HepG2 (cell line): ENCODE measurements around the gene SIK3. TPM values are rescaled to one million over a fixed set of nuclear protein-coding genes. Genes with fewer than 3 reads are reported as not detected.
A peak's percentile ranks its signal among the peaks of the same experiment; 100 is the strongest.

Experiments
- CEBPB ChIP-seq: IDR thresholded peaks from 2 replicates; pipeline ENCODE4 v1.6.1; 2011; ENCODE audit warnings: low read depth, low read length, improper control_type of control experiment, borderline replicate concordance
- DMAP1 ChIP-seq: IDR thresholded peaks from 2 replicates; pipeline ENCODE4 v1.6.1; 2016
- HOMEZ ChIP-seq: IDR thresholded peaks from 2 replicates; pipeline ENCODE4 v1.6.1; 2016; ENCODE audit warnings: low read depth
- HOXA9 ChIP-seq: sonication (generic); formaldehyde crosslinking; IDR thresholded peaks from 2 replicates; pipeline ENCODE4 v1.8.1; 2022; ENCODE audit warnings: missing genetic modification reagents, mild to moderate bottlenecking, moderate library complexity, borderline replicate concordance
- MED8 ChIP-seq: sonication (generic); formaldehyde crosslinking; IDR thresholded peaks from 2 replicates; pipeline ENCODE4 v1.8.1; 2023; ENCODE audit warnings: mild to moderate bottlenecking, missing genetic modification reagents; ENCODE audit not compliant: insufficient replicate concordance
- MYNN ChIP-seq: sonication (generic); formaldehyde crosslinking; IDR thresholded peaks from 2 replicates; pipeline ENCODE4 v1.4.0; 2020; ENCODE audit warnings: mild to moderate bottlenecking, low read depth, missing genetic modification reagents
- PAWR ChIP-seq: sonication (generic); formaldehyde crosslinking; IDR thresholded peaks from 2 replicates; pipeline ENCODE4 v1.4.0; 2020; ENCODE audit warnings: missing genetic modification reagents, mild to moderate bottlenecking, borderline replicate concordance
- PHB2 ChIP-seq: fragments of 450-650 bp; IDR thresholded peaks from 2 replicates; pipeline ENCODE4 v1.6.1; 2018; ENCODE audit not compliant: partially characterized antibody
- RFX3 ChIP-seq: IDR thresholded peaks from 2 replicates; pipeline ENCODE4 v1.6.1; 2016; ENCODE audit warnings: missing biosample characterization, missing genetic modification reagents
- SIN3B ChIP-seq: fragments of 150-350 bp; IDR thresholded peaks from 2 replicates; pipeline ENCODE4 v1.6.1; 2014; ENCODE audit warnings: low read length
- SNAPC5 ChIP-seq: sonication (generic); formaldehyde crosslinking; IDR thresholded peaks from 2 replicates; pipeline ENCODE4 v1.8.1; 2023; ENCODE audit warnings: mild to moderate bottlenecking, missing genetic modification reagents, borderline replicate concordance
- STAT5B ChIP-seq: sonication (generic); formaldehyde crosslinking; IDR thresholded peaks from 2 replicates; pipeline ENCODE4 v1.4.0; 2020; ENCODE audit warnings: missing genetic modification reagents
- TAF1 ChIP-seq: sonication (generic); formaldehyde crosslinking; IDR thresholded peaks from 2 replicates; pipeline ENCODE4 v1.4.0; 2020; ENCODE audit warnings: missing genetic modification reagents
- TBL1XR1 ChIP-seq: fragments of 150-350 bp; IDR thresholded peaks from 2 replicates; pipeline ENCODE4 v1.6.1; 2014; ENCODE audit warnings: borderline replicate concordance, low read length; ENCODE audit not compliant: partially characterized antibody
- TCF7 ChIP-seq: sonication (generic); IDR thresholded peaks from 2 replicates; pipeline ENCODE4 v1.6.1; 2016; ENCODE audit warnings: antibody characterized with exemption, low read depth
- TSC22D2 ChIP-seq: sonication (generic); formaldehyde crosslinking; IDR thresholded peaks from 2 replicates; pipeline ENCODE4 v1.5.1; 2020; ENCODE audit warnings: missing genetic modification reagents, mild to moderate bottlenecking, borderline replicate concordance
- ZFP90 ChIP-seq: sonication (generic); formaldehyde crosslinking; IDR thresholded peaks from 2 replicates; pipeline ENCODE4 v1.8.0; 2022; ENCODE audit warnings: missing genetic modification reagents, mild to moderate bottlenecking, inconsistent platforms, borderline replicate concordance
- ZKSCAN5 ChIP-seq: sonication (generic); formaldehyde crosslinking; IDR thresholded peaks from 2 replicates; pipeline ENCODE4 v1.5.1; 2020; ENCODE audit warnings: mild to moderate bottlenecking, missing genetic modification reagents
- ZMAT3 ChIP-seq: sonication (generic); formaldehyde crosslinking; conservative IDR thresholded peaks from 2 replicates; pipeline ENCODE4 v1.7.0; 2021; ENCODE audit warnings: missing genetic modification reagents
- ZNF343 ChIP-seq: sonication (generic); formaldehyde crosslinking; IDR thresholded peaks from 2 replicates; pipeline ENCODE4 v1.4.0; 2020; ENCODE audit warnings: mild to moderate bottlenecking, missing genetic modification reagents
- ZNF367 ChIP-seq: sonication (generic); formaldehyde crosslinking; IDR thresholded peaks from 2 replicates; pipeline ENCODE4 v1.4.0; 2020; ENCODE audit warnings: missing genetic modification reagents, borderline replicate concordance
- ZNF383 ChIP-seq: sonication (generic); formaldehyde crosslinking; IDR thresholded peaks from 2 replicates; pipeline ENCODE4 v1.4.0; 2020; ENCODE audit warnings: missing genetic modification reagents, mild to moderate bottlenecking, borderline replicate concordance
- ZNF484 ChIP-seq: sonication (generic); formaldehyde crosslinking; IDR thresholded peaks from 2 replicates; pipeline ENCODE4 v1.5.1; 2020; ENCODE audit warnings: mild to moderate bottlenecking, low read depth, missing genetic modification reagents, borderline replicate concordance
- ZNF720 ChIP-seq: sonication (generic); formaldehyde crosslinking; IDR thresholded peaks from 2 replicates; pipeline ENCODE4 v1.4.0; 2020; ENCODE audit warnings: missing genetic modification reagents
- ZNF749 ChIP-seq: sonication (generic); formaldehyde crosslinking; IDR thresholded peaks from 2 replicates; pipeline ENCODE4 v1.8.0; 2022; ENCODE audit warnings: mild to moderate bottlenecking, missing genetic modification reagents, moderate library complexity, borderline replicate concordance
- polyA plus RNA-seq, 8 experiments: library from polyadenylated mRNA; depleted of rRNA in 3 of 8; stranded (reverse) in 7 of 8; unstranded in 1 of 8; fragments of >200 nt; fragmentation: Illumina TruSeq in 4 of 8; extraction: Trizol in 4 of 8; gene quantifications; 2 replicates each; pipeline versions ENCODE4 v1.2.1 to v1.2.3, GENCODE V29; 2011 to 2016; ENCODE audit warnings: low read depth in 4 of 8, missing spikeins in 1 of 8, mixed read lengths in 1 of 8; ENCODE audit not compliant: insufficient read depth in 1 of 8
- total RNA-seq, 5 experiments: library from RNA; depleted of rRNA; stranded (reverse); fragments of >200 nt; fragmentation: Illumina TruSeq; extraction: Trizol; gene quantifications; 2 replicates each; pipeline ENCODE4 v1.2.3, GENCODE V29; 2016; ENCODE audit warnings: low read depth in 1 of 5
- TF ChIP-seq, protein P1 (sequence below): IDR thresholded peaks from 2 replicates; pipeline ENCODE4 v1.6.1; 2016; ENCODE audit warnings: missing compliant biosample characterization, missing genetic modification reagents, borderline replicate concordance
- TF ChIP-seq, protein P2 (sequence below): sonication (generic); formaldehyde crosslinking; conservative IDR thresholded peaks from 2 replicates; pipeline ENCODE4 v1.4.0; 2020; ENCODE audit warnings: missing genetic modification reagents

The SIK3 gene
- total and polyA plus RNA-seq, 2 of the 13 experiments (the other 11 are each of a cell fraction or from before 2014, with no cell fraction given), result 5.7 to 9.8 TPM

DNA sequence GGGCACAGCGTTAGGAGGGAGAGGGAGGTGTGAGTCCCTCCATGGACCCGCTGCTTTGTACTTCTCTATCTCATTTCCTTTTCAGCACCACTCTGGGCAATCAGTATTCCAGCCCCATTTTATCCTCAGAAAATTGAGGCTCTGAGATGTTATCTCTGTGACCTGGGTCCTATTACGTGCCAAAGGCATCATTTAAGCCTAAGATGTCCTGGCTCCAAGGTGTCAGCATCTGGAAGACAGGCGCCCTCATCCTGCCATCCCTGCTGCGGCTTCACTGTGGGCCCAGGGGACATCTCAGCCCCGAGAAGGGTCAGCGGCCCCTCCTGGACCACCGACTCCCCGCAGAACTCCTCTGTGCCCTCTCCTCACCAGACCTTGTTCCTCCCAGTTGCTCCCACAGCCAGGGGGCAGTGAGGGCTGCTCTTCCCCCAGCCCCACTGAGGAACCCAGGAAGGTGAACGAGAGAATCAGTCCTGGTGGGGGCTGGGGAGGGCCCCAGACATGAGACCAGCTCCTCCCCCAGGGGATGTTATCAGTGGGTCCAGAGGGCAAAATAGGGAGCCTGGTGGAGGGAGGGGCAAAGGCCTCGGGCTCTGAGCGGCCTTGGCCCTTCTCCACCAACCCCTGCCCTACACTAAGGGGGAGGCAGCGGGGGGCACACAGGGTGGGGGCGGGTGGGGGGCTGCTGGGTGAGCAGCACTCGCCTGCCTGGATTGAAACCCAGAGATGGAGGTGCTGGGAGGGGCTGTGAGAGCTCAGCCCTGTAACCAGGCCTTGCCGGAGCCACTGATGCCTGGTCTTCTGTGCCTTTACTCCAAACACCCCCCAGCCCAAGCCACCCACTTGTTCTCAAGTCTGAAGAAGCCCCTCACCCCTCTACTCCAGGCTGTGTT lies 269.4 kb downstream of the SIK3 start (continued):
- TF ChIP-seq ZNF383 (CRISPR knock-in tag) (0 out of 2 replicates have a peak, but pooled peaks have one; percentile 3), CEBPB (no peak), ZMAT3 (CRISPR knock-in tag) (peak; percentile 83; the same call in 1 of the 2 replicates), ZKSCAN5 (CRISPR knock-in tag) (no peak), STAT5B (CRISPR knock-in tag) (no peak), ZNF367 (CRISPR knock-in tag) (no peak), PHB2 (no peak), RFX3 (no peak), ZNF343 (CRISPR knock-in tag) (peak; percentile 51; the same call in 1 of the 2 replicates), TBL1XR1 (peak; percentile 65), ZNF720 (CRISPR knock-in tag) (no peak), SIN3B (no peak), MYNN (CRISPR knock-in tag) (no peak), MED8 (CRISPR knock-in tag) (peak; percentile 87), ZNF749 (no peak), TSC22D2 (0 out of 2 replicates have a peak, but pooled peaks have one; percentile 18), DMAP1 (peak; percentile 77), TAF1 (peak; percentile 15; the same call in 1 of the 2 replicates), TCF7 (peak; percentile 42; the same call in 1 of the 2 replicates), HOXA9 (CRISPR knock-in tag) (no peak), ZNF484 (CRISPR knock-in tag) (no peak), ZFP90 (CRISPR knock-in tag) (peak; percentile 32), PAWR (CRISPR knock-in tag) (no peak), HOMEZ (CRISPR knock-in tag) (no peak; the same call in 1 of the 2 replicates), SNAPC5 (CRISPR knock-in tag) (no peak; the same call in 1 of the 2 replicates)
- TF ChIP-seq, protein P1, sequence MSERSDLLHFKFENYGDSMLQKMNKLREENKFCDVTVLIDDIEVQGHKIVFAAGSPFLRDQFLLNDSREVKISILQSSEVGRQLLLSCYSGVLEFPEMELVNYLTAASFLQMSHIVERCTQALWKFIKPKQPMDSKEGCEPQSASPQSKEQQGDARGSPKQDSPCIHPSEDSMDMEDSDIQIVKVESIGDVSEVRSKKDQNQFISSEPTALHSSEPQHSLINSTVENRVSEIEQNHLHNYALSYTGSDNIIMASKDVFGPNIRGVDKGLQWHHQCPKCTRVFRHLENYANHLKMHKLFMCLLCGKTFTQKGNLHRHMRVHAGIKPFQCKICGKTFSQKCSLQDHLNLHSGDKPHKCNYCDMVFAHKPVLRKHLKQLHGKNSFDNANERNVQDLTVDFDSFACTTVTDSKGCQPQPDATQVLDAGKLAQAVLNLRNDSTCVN (CRISPR knock-in tag), result 0 out of 2 replicates have a peak, but pooled peaks have one; percentile 33
- TF ChIP-seq, protein P2, sequence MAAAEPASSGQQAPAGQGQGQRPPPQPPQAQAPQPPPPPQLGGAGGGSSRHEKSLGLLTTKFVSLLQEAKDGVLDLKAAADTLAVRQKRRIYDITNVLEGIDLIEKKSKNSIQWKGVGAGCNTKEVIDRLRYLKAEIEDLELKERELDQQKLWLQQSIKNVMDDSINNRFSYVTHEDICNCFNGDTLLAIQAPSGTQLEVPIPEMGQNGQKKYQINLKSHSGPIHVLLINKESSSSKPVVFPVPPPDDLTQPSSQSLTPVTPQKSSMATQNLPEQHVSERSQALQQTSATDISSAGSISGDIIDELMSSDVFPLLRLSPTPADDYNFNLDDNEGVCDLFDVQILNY (CRISPR knock-in tag), result no peak
